Stimulated activated CD4-positive, alpha-beta T cell treated with anti-CD3 and anti-CD28 coated beads, Interleukin-1b, Interleukin-23, amount 100 ng/mL, for 48 hours (primary cell): Measurements from ENCODE around the gene MMP25.
"Not testable (repeated sequence)": the region's sequence is repeated elsewhere in the genome, so short reads cannot be mapped to it uniquely, and the experiment has no call there.

ENCODE experiments used
- DNase-seq: peaks from one replicate; pipeline ENCODE4 v3.0.0-alpha.2; 2020

Gene MMP25

DNA sequence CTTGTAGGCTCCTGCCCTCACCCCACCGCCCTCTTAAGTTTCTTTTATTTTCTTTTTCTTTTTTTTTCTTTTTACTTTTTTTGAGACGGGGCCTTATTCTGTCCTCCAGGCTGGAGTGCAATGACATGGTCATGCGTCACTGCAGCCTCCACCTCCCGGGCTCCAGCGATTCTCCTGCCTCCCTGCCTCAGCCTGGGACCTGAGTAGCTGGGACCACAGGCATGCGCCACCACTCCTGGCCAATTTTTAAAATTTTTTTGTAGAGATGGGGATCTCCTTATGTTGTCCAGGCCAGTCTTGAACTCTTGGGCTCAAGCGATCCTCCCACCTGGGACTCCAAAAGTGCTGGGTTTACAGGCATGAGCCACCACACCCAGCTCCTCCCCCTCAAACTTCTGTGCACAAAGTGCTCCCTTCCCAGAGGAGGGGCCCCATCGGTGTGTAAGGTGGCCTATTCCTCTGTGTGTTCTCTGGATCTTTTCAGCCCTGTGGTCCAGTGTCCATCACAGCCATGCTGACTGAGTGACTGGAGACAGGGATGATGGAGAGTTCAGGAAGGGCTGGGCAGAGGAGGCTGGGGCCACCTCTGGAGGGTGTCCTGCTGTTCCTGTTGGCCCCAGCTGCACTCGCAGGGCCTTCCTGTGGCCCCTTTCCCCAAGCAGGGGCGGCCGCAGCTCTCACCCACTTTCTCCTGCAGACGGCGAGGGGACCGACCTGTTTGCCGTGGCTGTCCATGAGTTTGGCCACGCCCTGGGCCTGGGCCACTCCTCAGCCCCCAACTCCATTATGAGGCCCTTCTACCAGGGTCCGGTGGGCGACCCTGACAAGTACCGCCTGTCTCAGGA is 10.2 kb downstream of the MMP25 start:
- DNase-seq: no peak

- DNase-seq: no peak
Observed at GRCh38 chr16:3057181-3058138, 11.1 kb downstream of the MMP25 start.

DNA sequence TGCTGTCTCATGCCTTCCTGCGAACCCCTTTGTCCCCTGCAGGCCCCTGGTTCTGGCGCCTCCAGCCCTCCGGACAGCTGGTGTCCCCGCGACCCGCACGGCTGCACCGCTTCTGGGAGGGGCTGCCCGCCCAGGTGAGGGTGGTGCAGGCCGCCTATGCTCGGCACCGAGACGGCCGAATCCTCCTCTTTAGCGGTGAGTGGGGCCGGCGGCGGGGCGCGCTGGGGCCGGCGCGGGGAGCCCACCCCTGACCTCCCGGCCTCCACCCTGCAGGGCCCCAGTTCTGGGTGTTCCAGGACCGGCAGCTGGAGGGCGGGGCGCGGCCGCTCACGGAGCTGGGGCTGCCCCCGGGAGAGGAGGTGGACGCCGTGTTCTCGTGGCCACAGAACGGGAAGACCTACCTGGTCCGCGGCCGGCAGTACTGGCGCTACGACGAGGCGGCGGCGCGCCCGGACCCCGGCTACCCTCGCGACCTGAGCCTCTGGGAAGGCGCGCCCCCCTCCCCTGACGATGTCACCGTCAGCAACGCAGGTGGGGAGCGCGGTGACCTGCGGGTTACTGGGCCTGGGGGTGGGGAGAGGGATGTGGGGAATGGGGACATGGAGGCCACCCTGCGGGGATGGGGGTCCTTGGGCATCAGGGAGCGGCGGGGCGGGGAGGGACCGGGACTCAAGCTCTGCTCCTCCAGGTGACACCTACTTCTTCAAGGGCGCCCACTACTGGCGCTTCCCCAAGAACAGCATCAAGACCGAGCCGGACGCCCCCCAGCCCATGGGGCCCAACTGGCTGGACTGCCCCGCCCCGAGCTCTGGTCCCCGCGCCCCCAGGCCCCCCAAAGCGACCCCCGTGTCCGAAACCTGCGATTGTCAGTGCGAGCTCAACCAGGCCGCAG is 12.0 kb downstream of the MMP25 start:
- DNase-seq: peak; percentile 37

GRCh38 chr16:3059041-3059722 is 12.8 kb downstream of the MMP25 start:
- peak; percentile 84 for DNase-seq

DNA sequence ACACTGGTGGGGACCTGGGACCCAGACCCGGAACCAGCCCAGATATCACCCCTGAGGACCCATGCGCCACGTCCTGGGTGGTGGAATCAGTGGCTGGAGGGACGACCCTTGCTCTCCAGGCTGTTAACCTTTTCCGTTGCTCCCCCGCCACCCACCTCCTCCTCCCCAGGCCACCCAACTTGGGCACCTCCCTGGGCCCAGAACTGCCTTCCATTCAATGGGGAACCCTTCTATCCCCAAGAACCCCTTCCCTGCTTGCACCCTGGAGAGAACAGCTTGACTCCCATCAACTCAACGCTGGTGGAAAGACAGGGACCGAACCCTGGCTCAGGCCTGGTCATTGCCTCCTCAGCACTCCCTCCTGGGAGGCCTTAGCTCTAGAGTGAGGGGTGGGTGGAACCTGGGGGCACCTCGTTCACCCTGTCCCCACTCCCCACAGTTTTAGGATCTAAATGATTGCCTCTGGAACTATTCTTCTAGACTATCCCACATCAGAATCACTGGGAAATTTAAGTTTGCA is 13.4 kb downstream of the MMP25 start:
- no peak for DNase-seq

DNA sequence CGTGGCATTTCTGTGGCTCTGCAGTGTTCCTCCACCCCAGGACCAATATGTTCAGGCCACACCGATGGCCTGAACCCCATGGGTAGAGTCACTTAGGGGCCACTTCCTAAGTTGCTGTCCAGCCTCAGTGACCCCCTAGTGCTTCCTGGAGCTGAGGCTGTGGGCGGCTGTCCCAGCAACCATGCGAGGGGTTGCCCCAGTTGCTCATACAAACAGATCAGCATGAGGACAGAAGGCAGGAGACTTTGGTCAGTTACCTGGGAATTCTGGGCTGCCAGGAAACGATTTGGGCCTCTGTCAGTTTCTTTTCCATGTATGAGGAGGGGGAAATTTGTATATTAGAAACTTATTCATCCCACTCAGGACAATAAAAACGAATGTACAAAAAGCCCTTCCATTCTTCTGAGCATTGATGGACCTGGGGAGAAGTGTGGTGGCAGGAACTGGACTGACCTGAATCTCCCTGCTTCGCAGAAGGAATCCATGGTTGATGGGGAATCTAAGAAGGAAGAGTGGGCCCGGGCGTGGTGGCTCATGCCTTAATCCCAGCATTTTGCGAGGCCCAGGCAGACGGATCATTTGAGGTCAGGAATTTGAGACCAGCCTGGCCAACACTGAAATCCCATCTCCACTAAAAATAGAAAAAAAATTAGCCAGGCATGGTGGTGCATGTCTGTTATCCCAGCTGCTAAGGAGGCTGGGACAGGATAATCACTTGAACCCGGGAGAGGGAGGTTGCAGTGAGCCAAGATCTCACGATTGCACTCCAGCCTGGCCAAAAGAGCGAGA is 14.2 kb downstream of the MMP25 start:
- no peak for DNase-seq

DNA sequence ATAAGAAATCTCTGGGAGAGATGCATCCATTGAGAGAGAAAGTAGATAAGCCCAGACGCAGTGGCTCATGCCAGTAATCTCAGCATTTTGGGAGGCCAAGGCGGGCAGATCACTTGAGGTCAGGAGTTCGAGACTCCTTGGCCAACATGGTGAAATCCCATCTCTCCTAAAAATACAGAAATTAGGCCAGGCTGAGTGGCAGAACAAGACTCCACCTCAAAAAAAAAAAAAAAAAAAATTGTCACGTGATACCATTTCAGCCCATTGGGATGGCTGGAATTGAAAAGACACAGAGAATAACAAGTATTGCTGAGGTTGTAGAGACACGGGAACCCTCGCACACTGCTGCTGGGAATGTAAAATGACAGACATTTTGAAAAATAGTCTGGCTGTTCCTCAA is 16.2 kb downstream of the MMP25 start:
- DNase-seq: no peak

GRCh38 chr16:3063625-3064386 is 17.4 kb downstream of the MMP25 start:
- no peak for DNase-seq

DNA sequence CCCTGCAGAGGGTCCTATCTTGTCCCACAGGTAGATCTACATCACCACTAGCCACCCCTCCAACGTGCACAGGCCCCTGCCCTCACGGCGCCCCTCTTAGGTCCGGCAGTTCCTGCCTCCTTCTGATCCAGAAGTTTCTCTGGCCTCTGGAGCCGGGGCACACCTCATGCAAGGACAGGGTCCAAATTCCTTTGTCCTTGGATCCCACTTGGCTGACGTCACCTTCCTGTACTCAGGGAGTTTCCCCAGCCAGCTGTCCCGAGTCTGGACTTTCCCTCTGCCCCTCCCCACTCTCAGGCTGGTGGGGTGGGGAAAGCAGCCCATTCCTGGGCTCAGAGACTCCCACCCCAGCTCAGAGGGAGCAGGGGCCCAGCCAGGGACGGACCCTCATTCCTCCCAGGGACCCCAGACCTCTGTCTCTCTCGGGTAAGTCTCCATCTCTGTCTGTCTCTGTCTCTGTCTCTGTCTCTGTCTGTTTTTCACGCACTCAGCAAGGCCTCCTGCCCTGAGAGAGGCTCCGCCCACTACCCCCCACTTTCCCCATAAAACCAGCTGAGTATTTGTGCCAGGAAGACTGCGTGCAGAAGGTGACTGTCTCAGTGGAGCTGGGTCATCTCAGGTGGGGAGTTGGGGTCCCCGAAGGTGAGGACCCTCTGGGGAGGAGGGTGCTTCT is 18.8 kb downstream of the MMP25 start, which contains the start of gene IL32:
Gene IL32, plus strand, starts transcription at position 572 of the 673 bp plus-strand sequence. CDS start 172 bp downstream, outside the sequence.
- DNase-seq: peak; percentile 74

DNA sequence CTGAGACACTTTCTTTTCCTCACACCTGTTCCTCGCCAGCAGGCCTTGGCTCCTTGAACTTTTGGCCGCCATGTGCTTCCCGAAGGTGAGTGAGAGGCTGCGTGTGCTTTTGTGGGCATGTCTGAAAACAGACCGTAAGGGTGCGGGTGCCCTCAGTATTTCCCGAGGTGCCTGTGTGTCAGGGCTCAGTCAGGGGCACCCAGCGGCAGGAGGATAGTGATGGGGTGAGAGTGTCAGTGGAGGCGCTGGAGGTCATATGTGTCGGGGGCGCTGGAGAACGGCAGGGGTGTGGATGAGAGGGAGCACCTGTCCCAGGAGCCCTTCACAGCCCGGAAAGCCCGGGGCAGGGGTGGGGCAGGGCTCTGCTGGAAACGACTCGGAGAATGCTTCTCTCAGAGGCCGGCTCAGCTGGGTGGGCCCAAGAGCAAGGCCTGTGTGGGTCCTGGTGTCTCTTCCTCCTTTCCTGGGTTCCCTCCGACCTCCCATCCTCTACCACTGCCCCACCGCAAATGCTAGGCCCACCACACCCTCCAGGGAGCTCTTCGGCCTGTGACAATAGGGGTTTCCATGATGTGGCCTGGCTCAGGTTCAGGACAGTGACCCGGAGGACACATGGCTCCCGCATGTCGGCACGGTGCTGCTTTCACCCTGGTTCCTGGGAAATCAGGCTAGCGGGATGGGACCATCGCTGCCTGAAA is 19.5 kb downstream of the MMP25 start:
- no peak for DNase-seq

DNA sequence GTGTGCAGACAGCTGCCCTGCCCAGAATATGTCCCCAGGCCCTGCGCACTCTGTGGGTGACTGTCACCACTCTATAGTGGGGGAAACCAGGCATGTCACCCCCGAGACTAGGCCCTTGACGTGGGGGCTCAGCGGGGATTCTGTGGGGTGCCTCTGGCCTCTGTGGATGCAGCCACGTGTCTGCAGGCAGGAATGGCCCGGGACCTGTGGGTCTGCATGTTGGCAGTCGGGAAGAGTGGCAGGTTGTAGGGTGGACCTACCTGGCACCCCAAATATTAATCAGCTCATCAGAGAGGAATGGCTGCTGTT is 20.0 kb downstream of the MMP25 start:
- DNase-seq: no peak

DNA sequence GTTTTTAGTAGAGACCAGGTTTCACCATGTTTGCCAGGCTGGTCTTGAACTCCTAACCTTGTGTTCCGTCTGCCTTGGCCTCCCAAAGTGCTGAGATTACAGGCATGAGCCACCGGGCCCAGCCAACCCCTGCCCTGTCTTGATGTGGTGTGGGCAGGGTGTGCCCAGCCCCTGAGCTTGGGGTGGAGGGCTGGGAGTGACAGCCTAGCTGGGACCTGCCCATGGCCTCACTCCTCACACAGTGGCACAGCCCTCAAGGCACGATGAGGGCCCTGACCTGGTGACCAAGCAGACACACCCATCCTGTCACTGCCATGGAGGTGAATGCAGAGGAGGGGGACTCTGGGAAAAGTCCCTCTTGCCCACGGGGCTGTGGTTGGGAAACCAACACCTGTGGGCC is 22.1 kb downstream of the MMP25 start:
- DNase-seq: no peak

DNA sequence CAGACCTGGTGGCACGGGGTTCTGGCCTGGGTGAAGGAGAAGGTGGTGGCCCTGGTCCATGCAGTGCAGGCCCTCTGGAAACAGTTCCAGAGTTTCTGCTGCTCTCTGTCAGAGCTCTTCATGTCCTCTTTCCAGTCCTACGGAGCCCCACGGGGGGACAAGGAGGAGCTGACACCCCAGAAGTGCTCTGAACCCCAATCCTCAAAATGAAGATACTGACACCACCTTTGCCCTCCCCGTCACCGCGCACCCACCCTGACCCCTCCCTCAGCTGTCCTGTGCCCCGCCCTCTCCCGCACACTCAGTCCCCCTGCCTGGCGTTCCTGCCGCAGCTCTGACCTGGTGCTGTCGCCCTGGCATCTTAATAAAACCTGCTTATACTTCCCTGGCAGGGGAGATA is 22.8 kb downstream of the MMP25 start:
- DNase-seq: not testable (repeated sequence)

DNA sequence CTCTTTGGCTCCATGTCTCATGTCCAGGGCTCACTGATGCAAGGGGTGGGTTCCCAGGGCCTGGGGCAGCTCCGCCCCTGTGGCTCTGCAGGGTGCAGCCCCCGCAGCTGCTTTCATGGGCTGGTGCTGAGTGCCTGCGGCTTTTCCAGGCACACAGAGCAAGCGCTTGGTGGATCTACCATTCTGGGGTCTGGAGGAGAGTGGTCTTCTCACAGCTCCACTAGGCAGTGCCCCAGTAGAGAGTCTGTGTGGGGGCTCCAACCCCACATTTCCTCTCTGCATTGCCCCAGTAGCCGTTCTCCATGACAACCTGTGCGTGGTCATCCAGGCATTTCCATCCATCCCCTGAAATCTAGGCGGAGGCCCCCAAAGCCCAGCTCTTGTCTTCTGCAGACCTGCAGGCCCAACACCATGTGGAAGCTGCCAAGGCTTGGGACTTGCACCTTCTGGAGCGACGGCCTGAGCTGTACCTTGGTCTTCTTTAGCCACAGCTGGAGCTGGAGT is 24.3 kb downstream of the MMP25 start:
- no peak for DNase-seq

DNA sequence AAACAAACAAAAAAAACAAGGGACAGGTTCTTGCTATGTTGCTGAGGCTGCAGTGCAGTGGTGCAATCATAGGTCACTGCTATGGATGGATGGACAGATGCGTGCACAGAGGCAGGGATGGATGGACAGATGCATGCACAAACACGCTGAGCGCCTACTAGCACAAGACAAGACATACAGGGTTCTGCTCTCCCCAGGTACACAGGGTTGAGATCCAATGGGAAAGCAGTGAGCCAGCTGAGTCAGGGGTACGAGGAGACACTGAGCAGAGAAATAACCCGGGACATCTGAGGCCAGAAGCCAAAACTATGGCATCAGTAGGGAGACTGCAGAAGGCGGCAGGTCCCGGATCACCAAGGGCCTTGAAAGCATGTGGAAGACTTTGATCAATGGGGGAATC is 25.3 kb downstream of the MMP25 start:
- no peak for DNase-seq

DNA sequence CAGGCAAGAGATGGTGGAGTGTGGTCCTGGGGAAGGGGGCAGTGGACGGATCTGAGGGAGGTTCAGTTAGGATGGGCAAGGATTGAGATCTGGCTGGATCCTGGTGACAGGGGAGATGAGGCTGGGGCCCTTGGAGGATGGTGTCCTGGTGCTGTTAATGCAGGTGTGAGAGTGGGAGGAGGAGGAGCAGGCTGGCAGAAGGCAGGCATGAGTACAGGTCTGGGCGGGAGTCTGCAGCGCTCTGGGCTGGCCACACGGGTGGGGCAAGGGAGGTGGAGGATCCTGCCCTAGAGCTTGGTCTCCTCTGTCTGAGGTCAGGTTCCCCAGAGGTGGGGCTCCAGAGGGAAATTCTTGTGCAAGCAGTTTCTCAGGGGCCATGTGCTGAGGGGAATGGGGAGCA is 25.8 kb downstream of the MMP25 start:
- DNase-seq: not testable (repeated sequence)

DNA sequence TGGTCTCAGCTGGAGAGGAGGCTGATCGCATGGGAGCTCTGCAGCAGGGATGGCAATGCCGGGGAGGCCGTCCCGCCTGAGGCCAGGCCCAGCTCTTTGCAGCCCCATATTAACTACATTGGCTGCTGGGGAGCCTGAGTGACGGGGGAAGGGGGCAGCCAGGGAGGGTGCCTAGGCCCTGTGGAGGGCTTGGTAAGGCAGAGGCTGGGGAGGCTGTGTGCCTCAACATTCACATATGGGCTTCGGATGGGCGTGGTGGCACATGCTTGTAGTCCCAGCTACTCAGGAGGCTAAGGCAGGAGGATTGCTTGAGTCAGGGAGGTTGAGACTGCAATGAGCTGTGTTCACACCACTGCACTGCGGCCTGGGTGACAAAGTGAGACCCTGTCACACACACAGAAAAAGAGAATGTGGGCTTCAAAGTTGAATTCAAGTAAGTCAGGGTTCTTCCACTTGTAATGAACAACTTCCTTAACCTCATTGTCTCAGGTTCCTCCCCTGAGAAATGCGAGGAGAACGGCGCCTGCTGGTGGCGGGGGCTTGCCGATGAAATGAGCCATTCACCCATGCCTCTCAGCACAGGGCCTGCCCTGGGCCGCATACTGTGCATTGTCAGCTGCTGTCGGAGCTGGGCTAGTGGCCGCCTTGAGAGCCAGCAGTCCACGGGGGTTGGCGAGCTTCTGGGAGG is 26.4 kb downstream of the MMP25 start:
- not testable (repeated sequence) for DNase-seq

GRCh38 chr16:3073448-3073847 is 27.1 kb downstream of the MMP25 start:
- DNase-seq: no peak
